GM18517 (cell line): Measurements from ENCODE around the gene FAM135A.
A peak's percentile ranks its signal among the peaks of the same experiment; 100 is the strongest.
"Not testable (repeated sequence)": the region's sequence is repeated elsewhere in the genome, so short reads cannot be mapped to it uniquely, and the experiment has no call there.

Experiments
- ATAC-seq: cut with Tn5 transposase; IDR thresholded peaks from one replicate; pipeline ENCODE4 v1.9.1; 2021; ENCODE audit warnings: mild to moderate bottlenecking, moderate library complexity; ENCODE audit not compliant: unreplicated experiment

Gene FAM135A

DNA sequence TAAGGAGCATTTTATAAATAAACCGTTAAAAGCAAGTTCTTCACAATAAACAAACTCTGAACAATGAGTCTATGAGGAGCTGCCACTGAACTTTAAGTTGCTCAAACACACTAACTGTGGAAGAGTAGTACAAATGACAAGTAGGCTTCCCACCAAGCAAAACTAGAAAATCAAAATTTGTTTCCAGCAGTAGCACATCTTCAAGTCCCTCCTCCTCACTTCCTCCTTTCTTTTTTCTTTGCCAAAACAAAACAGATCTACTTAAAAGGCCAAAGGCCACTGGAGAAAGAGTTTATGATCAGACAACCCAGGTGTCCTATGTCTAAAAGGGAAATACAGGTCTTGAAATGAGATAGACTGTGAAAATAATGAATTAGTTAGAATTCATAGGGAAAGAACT is 17.1 kb upstream of the FAM135A start:
- no peak for ATAC-seq

GRCh38 chr6:70396796-70397729 is 16.2 kb upstream of the FAM135A start:
- no peak for ATAC-seq

GRCh38 chr6:70398783-70399728 is 14.3 kb upstream of the FAM135A start:
- no peak for ATAC-seq

DNA sequence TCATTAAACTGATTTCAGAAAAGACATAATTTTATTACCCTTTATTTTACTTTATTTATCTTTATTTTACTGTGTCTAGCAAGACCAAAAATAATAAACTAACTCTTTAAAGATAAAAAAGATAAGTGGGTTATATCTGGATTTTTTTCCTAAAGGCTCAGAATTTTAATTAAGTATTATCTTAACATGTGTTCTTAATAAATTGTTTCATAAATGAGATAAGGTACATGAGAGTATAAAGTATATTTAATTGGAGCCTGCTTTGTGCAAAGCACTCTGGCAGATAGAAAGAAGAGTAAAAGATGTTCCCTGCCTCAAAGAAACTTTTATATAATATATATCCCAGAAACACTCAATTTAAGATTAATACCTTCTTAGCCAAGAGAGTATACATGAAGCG is 8.7 kb upstream of the FAM135A start:
- no peak for ATAC-seq

- ATAC-seq: no peak
Measured at GRCh38 chr6:70409216-70409615, 4.1 kb upstream of the FAM135A start.

DNA sequence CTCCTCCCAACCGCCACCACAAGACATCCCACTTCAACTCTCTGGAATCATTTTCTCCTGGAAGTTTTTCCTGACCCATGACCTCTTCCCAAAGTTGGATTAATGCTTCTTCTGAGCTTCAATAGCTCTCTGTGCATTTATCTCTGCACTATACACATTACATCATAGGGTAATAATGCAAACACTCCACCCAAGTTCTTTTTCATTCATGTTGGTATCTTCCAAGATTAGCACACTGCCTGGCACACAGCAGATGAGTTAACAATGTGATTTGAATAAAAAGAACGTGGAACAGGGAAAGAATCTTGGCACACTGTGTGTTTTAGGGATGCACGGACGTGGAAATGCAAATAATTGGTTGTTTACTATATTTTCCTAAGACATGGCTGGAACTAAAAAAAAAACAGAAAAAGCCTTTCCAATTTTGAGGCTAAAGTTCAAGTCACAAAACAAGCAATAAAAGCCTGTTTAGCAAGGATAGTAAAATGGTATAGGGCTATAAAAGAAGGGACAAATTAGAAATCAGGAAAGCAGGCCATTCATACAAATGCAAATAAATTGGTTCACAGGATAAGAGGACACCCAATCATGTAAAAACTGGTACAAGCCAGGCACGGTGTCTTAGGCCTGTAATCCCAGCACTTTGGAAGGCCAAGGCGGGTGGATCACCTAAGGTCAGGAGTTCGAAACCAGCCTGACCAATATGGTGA is 1.6 kb upstream of the FAM135A start:
- ATAC-seq: no peak

DNA sequence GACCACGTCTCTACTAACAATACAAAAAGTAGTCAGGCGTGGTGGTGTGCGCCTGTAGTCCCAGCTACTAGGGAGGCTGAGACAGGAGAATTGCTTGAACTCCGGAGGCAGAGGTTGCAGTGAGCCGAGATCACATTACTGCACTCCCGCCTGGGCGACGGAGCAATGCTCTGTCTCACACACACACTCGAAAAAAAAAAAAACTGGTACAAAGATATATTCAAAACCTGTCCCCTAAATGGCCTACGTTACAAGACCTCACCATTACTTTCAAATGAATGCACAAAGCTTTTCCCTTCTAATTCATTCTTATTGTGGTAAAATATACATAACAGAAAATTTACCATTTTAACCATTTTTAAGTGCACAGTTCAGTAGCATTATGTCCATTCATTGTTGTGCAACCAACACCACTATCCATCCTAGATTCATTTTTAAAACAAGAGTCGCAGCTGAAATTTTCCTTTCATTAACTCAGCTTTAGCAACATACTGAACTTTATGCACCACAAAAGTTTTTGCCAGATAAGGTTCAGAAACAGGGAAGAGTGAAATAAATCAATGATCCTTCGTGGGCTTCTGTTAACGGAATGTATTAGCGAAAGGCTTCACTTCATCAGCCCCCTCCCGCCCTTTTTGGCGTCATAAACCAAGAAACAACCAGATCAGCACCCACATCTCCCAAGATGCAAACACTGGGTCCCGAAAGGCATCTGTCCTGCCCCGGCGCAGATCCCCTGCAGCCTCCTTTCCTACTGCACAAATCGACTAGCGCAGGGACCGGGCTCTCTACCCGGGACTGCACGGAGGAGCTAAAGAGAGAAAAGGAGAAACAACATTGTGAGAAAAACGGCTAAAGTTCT is 825 bp upstream of the FAM135A start:
- peak; percentile 30 for ATAC-seq

- peak; percentile 6 for ATAC-seq
Measured at GRCh38 chr6:70413992-70414494, 735 bp downstream of the FAM135A start.

- no peak for ATAC-seq
Measured at GRCh38 chr6:70414813-70415212, 1.5 kb downstream of the FAM135A start.

DNA sequence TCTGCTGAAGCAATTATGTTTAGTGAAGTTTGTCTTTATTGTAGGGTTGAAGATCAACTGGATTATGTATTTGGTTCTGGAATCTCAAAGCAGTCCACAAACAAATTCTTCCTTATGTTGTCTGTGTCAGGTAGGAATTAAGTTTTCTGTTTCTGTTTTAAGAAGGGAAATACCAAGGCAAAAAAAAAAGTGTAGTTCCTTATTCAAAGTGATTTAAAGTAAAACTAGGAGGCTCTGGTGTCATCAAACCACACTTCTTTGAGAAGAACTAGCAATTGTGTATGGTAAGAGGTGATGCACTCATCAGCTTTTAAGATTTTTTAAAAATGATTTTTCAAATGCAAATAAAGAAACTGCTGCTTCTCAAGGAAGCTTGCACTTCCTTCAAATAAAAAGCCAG is 1.9 kb downstream of the FAM135A start:
- no peak for ATAC-seq

GRCh38 chr6:70415660-70416059 is 2.4 kb downstream of the FAM135A start:
- ATAC-seq: no peak

DNA sequence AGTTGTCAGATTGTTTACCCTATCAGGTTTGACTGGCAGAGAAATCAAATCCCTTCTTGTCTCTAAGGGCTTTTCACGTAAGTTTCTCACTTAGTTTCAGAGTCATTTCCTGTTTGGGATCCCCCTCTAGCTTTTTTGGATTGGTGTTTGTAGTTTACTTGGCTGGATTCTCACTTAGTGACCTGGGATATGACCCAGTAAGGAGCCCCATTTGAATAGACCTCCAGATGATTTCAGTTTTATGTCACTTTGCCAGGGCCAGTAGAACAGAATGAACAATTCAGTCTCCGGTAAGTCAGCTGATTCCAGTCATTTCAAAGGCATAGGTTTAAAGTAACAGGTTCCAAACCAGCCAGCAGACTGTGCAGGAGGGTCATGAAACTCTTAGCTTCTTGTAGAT is 8.2 kb downstream of the FAM135A start:
- ATAC-seq: no peak

DNA sequence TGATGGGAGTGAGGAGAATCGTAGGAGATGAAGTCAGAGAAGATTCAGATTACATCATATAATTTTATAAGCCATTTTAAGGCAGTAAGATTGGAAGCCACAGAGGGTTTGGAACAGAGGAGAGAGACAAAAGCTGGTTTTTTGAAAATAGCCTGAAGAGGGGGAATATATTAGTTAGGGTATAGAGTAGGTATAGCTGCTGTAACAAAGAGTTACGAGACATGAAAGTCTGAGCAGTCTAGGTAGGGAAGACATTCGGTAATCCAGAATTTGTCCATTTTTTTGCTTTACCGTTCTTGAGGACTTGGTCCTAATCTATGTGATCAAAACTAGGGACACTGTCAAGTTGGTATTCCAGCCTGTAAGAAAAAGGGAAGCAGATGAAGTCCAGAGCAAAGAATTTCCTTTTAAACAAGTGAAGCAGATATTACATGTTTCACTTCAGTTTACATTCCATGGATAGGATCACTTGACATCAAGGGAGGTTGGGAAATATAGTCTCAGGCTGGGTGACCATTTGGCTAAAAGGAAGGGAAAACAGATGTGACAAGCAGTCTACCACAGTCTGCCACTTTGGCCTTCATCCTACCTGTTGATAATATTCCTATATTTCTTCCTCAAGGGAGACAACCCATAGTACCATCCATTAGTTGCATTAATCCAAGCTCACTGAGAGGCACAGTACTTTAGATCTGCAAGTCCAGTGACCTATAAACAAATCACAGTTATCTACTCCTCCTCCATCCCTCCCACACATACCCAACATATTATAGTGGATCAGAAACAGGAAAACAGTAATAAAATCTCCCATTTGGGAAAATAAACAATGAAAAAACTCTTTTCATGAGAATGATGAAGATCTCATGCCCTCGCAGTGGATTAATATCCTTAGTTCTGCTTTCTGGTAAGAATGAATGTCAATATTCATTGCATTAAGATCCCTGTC is 10.2 kb downstream of the FAM135A start:
- ATAC-seq: no peak

- no peak for ATAC-seq
Measured at GRCh38 chr6:70424291-70424690, 11.0 kb downstream of the FAM135A start.

DNA sequence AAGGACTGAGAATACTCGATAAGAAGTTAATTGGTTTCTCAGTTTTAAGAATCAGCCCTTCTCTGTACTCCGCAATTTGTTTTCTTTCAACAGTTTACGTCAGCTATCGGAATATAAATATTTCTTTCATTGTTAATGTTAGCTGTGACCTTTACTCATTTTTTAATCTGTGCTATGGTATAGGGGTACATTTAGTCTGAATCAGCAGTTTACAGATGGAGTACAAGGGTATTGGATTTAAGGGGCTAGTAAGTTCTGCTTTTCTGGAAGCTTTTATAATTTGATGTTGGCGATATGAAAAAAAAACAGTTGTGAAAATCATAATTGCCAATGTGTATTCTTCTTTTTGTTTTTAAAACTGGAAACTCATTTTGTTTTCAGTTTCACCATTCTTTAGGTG is 23.0 kb downstream of the FAM135A start:
- no peak for ATAC-seq

GRCh38 chr6:70445001-70445400 is 31.7 kb downstream of the FAM135A start:
- ATAC-seq: no peak

DNA sequence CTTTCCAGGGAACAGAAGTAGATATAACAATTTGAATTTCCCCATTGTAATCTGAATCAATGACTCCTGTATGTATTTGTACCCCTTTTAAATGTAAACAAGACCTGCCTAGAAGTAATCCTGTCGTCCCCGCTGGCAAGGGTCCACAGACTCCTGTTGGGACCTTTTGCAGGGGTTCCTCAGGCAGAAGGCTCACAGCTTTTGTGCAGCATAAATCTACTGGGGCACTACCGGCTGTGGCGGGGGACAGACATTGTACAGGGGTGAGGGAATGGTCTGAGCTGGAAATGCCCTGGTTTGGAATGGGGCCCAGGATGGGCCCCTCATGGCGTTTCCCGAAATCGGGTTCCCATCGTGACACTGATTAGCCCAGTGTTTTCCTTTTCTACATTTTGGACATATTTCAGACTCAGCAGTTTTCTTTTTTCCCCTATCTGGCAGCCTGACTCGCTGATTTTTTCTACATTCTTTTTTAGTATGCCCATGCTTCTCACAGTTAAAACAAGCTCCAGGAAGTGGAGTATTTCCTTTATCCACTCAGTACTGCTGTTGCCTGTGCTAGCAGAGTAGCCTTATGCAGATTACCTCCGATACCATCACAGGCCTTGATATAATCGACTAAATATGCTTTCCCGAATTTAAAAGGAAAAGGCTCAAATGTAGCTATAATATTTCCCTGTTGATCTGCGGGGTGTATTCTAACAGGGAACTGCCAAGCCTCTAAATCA is 34.2 kb downstream of the FAM135A start:
- not testable (repeated sequence) for ATAC-seq

GRCh38 chr6:70453899-70454298 is 40.6 kb downstream of the FAM135A start:
- not testable (repeated sequence) for ATAC-seq
